AG04450 (cell line): ENCODE results near the gene KHDC1. TPM values are rescaled to one million over a fixed set of nuclear protein-coding genes. Genes with fewer than 3 reads are reported as not detected.
"Not testable (repeated sequence)": the region's sequence is repeated elsewhere in the genome, so short reads cannot be mapped to it uniquely, and the experiment has no call there.

Experiments used
- CTCF ChIA-PET: fragments of 300-600, 350-600 bp; formaldehyde crosslinking; extraction: SDS; loops from one replicate; lab custom pipeline; 2022; ENCODE audit warnings: antibody characterized with exemption, inconsistent platforms; lab: Charles Lee
- POLR2A ChIA-PET: fragments of 350-600 bp; formaldehyde crosslinking; extraction: SDS; loops from one replicate; lab custom pipeline; 2021; ENCODE audit warnings: antibody characterized with exemption, inconsistent platforms; lab: Yijun Ruan, JAX
- DNase-seq: peaks from one replicate; pipeline ENCODE4 v3.0.0-alpha.2; 2011; ENCODE audit warnings: low read depth, low spot score
- H3K27ac ChIP-seq: one replicate; pipeline ENCODE4 v1.5.1; 2012; ENCODE audit warnings: low read depth, low read length, control low read depth
- H3K27me3 ChIP-seq: one replicate; pipeline ENCODE4 v1.6.0; 2012; ENCODE audit warnings: low read length; ENCODE audit not compliant: control insufficient read depth, insufficient read depth
- H3K4me3 ChIP-seq: 2 replicates; pipeline ENCODE4 v1.5.1; 2011; ENCODE audit warnings: mild to moderate bottlenecking, low read depth, low read length, control low read depth
- H3K9me3 ChIP-seq: 2 replicates; pipeline ENCODE4 v1.5.1; 2012; ENCODE audit warnings: low read length; ENCODE audit not compliant: control insufficient read depth, insufficient read depth
- CTCF ChIP-seq: IDR thresholded peaks from 2 replicates; pipeline ENCODE4 v1.5.1; 2011; ENCODE audit warnings: low read depth, low read length, control low read depth, inconsistent platforms
- polyA plus RNA-seq: library from polyadenylated mRNA; depleted of rRNA; stranded (reverse); fragments of >200 nt; gene quantifications from 2 replicates; pipeline ENCODE4 v1.2.3, GENCODE V29; 2011

The KHDC1 gene
- polyA plus RNA-seq, 1 experiment = 5.9 TPM

GRCh38 chr6:73290435-73290834 lies 27.4 kb upstream of the KHDC1 start:
- no peak overlapping the region for H3K4me3 ChIP-seq
- CTCF ChIA-PET = interaction anchor here (0.8 kb wide), 1 partner anchor 36 kb away, joined by 3 read pairs; no protein-coding TSS in a partner anchor
- H3K9me3 ChIP-seq = peaks cover 3% of the 10 kb centered on the region; the same call in 1 of the 2 replicates
- no peak for TF ChIP-seq CTCF
- no peak for DNase-seq
- H3K27me3 ChIP-seq = no peaks in the 10 kb centered on the region
- H3K27ac ChIP-seq = no peak overlapping the region
- POLR2A ChIA-PET = no interaction called here

GRCh38 chr6:73286752-73287151 lies 23.8 kb upstream of the KHDC1 start:
- H3K4me3 ChIP-seq = no peak overlapping the region
- H3K27me3 ChIP-seq = no peaks in the 10 kb centered on the region
- no peaks in the 10 kb centered on the region for H3K9me3 ChIP-seq
- no peak for DNase-seq
- CTCF ChIA-PET = interaction anchor here (0.6 to 5.2 kb wide), 3 partner anchors 11 to 103 kb away, joined by 8 to 191 read pairs (median 32); no protein-coding TSS in a partner anchor
- no peak overlapping the region for H3K27ac ChIP-seq
- POLR2A ChIA-PET = interaction anchor here (1.1 kb wide), 1 partner anchor 102 kb away, joined by 4 read pairs; no protein-coding TSS in a partner anchor
- no peak for TF ChIP-seq CTCF

GRCh38 chr6:73285674-73286283 lies 22.8 kb upstream of the KHDC1 start:
- Histone ChIP-seq H3K9me3 (no peaks in the 10 kb centered on the region), H3K4me3 (no peak overlapping the region), H3K27ac (no peak overlapping the region), H3K27me3 (no peaks in the 10 kb centered on the region)
- peak; percentile 64 for TF ChIP-seq CTCF
- ChIA-PET POLR2A (interaction anchor here (0.8 to 1.3 kb wide), 6 partner anchors 13 to 103 kb away, joined by 3 to 6 read pairs (median 4); no protein-coding TSS in a partner anchor), CTCF (interaction anchor here (0.5 to 5.2 kb wide), 28 partner anchors 8 to 1926 kb away, joined by 3 to 191 read pairs (median 4); no protein-coding TSS in a partner anchor)
- DNase-seq = peak; percentile 23

GRCh38 chr6:73282871-73283270 lies 19.9 kb upstream of the KHDC1 start:
- DNase-seq = no peak
- no peak for TF ChIP-seq CTCF
- CTCF ChIA-PET = interaction anchor here (0.7 to 5.2 kb wide), 2 partner anchors 45 to 52 kb away, joined by 3 to 191 read pairs; no protein-coding TSS in a partner anchor
- POLR2A ChIA-PET = no interaction called here
- Histone ChIP-seq H3K9me3 (no peaks in the 10 kb centered on the region), H3K4me3 (no peak overlapping the region), H3K27ac (no peak overlapping the region), H3K27me3 (no peaks in the 10 kb centered on the region)

GRCh38 chr6:73281684-73282083 lies 18.7 kb upstream of the KHDC1 start:
- H3K9me3 ChIP-seq, H3K27ac ChIP-seq, POLR2A ChIA-PET, DNase-seq, H3K27me3 ChIP-seq, CTCF ChIA-PET, H3K4me3 ChIP-seq: not testable (repeated sequence)

GRCh38 chr6:73269296-73269695 lies 6.3 kb upstream of the KHDC1 start:
- H3K27me3 ChIP-seq, H3K27ac ChIP-seq, H3K4me3 ChIP-seq, CTCF ChIA-PET, POLR2A ChIA-PET, H3K9me3 ChIP-seq, DNase-seq: not testable (repeated sequence)

- H3K9me3 ChIP-seq, H3K27ac ChIP-seq, POLR2A ChIA-PET, H3K27me3 ChIP-seq, CTCF ChIA-PET, DNase-seq, H3K4me3 ChIP-seq: not testable (repeated sequence)
Measured at GRCh38 chr6:73268896-73269295, 5.9 kb upstream of the KHDC1 start.
